ENCODE measurements around the gene TBC1D22A.

DNA sequence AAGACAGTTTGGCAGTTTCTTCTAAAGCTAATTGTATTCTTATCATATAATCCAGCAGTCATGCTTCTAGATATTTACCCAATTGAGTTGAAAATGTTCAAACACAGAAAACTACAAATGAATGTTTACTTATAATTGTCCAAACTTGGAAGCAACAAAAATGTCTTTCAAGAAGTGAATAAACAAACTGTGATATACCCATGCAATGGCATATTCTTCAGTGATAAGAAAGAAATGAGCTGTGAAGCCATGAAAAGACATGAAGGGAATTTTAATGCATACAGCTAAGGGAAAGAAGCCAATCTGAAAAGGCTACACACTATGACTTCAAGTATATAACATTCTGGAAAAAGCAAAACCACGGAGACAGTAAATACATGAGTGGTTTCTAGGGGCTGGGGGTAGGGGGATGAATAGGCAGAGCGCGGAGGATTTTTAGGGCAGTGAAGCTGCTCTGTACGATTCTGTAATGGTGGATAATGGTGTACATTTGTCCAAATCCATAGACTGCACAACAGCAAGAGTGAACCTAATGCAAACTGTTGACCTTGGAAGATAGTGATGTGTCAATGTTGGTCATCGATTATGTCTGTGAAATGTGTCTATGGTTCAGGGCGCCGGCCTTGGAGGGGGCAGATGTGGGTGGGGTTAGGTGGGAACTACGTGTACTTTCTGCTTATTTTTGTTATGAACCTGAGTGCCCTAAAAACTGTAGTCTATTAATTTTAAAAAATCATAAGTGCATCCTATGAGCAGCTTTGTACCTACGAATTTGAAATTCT, 424.9 kb downstream of the TBC1D22A start:
- TF ChIP-seq, protein P1, sequence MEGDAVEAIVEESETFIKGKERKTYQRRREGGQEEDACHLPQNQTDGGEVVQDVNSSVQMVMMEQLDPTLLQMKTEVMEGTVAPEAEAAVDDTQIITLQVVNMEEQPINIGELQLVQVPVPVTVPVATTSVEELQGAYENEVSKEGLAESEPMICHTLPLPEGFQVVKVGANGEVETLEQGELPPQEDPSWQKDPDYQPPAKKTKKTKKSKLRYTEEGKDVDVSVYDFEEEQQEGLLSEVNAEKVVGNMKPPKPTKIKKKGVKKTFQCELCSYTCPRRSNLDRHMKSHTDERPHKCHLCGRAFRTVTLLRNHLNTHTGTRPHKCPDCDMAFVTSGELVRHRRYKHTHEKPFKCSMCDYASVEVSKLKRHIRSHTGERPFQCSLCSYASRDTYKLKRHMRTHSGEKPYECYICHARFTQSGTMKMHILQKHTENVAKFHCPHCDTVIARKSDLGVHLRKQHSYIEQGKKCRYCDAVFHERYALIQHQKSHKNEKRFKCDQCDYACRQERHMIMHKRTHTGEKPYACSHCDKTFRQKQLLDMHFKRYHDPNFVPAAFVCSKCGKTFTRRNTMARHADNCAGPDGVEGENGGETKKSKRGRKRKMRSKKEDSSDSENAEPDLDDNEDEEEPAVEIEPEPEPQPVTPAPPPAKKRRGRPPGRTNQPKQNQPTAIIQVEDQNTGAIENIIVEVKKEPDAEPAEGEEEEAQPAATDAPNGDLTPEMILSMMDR (IDR thresholded peaks at IDR 0.05) = no peak
- no peak for TF ChIP-seq POLR2A (IDR thresholded peaks at IDR 0.05)
